HepG2 (cell line): Measurements from ENCODE around the gene SYNE2. TPM values are rescaled to one million over a fixed set of nuclear protein-coding genes. Genes with fewer than 3 reads are reported as not detected.
"Not testable (repeated sequence)": the region's sequence is repeated elsewhere in the genome, so short reads cannot be mapped to it uniquely, and the experiment has no call there.

Source experiments
- ATAC-seq: fragments of 200-7000 bp; cut with Tn5 transposase; 3 replicates; pipeline ENCODE4 v1.9.1; 2020; ENCODE audit warnings: mild to moderate bottlenecking, moderate library complexity
- BruUV-seq: library from RNA; stranded (reverse); fragments of 400-500 nt; replicated peaks from 2 replicates; lab custom pipeline; 2021; lab: Mats Ljungman, UMichigan
- CTCF ChIA-PET: fragments of 300-600 bp; formaldehyde crosslinking; extraction: SDS; loops from one replicate; lab custom pipeline; 2021; ENCODE audit warnings: low total read pairs, inconsistent platforms, low intra/inter-chr PET ratio; lab: Yijun Ruan, JAX
- POLR2A ChIA-PET: fragments of 350-600 bp; sonication (Branson Sonifier 250); formaldehyde crosslinking; loops from one replicate; lab custom pipeline; 2020; ENCODE audit warnings: antibody characterized with exemption, inconsistent platforms; lab: Yijun Ruan, JAX
- DNase-seq: peaks from one replicate; pipeline ENCODE4 v3.0.0-alpha.2; 2015; ENCODE audit warnings: low spot score
- FAIRE-seq: peaks from 3 replicates; lab custom pipeline; 2011; peaks lifted over from hg19 to GRCh38; lab: Jason Lieb, UNC
- H2AFZ ChIP-seq: one replicate; pipeline ENCODE4 v1.6.1; 2011; ENCODE audit warnings: low read length, inconsistent platforms
- H3K27ac ChIP-seq: fragments of 300-600 bp; 3 replicates; pipeline ENCODE4 v1.8.0; 2011; ENCODE audit warnings: mixed run types, mild to moderate bottlenecking, mixed read lengths, low read length, inconsistent platforms; ENCODE audit not compliant: insufficient read depth; ENCODE audit errors: extremely low read length
- H3K27me3 ChIP-seq, 2 experiments: fragments of 200-600 bp in 1 of 2; 2 replicates in 1 of 2; 3 replicates in 1 of 2; pipeline versions ENCODE4 v1.6.0 to v1.8.0; 2011; ENCODE audit warnings: low read length in 2 of 2, mild to moderate bottlenecking in 2 of 2, moderate library complexity in 2 of 2, inconsistent platforms in 1 of 2; ENCODE audit not compliant: insufficient read depth in 2 of 2, control insufficient read depth in 1 of 2
- H3K36me3 ChIP-seq, 2 experiments: fragments of 200-600 bp in 1 of 2; replicated peaks in 1 of 2; 2 replicates in 1 of 2; 3 replicates in 1 of 2; pipeline versions ENCODE4 v1.5.1 to v1.8.0; 2011; ENCODE audit warnings: low read length in 2 of 2, inconsistent platforms in 1 of 2; ENCODE audit not compliant: insufficient read depth in 2 of 2, control insufficient read depth in 1 of 2
- H3K4me1 ChIP-seq: 2 replicates; pipeline ENCODE4 v1.5.1; 2012; ENCODE audit warnings: low read length, inconsistent platforms; ENCODE audit not compliant: insufficient read depth
- H3K4me2 ChIP-seq: 2 replicates; pipeline ENCODE4 v1.6.0; 2011; ENCODE audit warnings: low read depth, low read length, inconsistent platforms
- H3K4me3 ChIP-seq, 3 experiments: fragments of 200-600 bp in 1 of 3; sonication (generic), shearing (Covaris generic) in 1 of 3; replicated peaks in 1 of 3; 2 replicates each; pipeline ENCODE4 v1.5.1; 2011 to 2016; ENCODE audit warnings: low read length in 3 of 3, inconsistent platforms in 2 of 3, low read depth in 2 of 3, mild to moderate bottlenecking in 2 of 3, control low read depth in 1 of 3, mixed read lengths in 1 of 3; ENCODE audit not compliant: insufficient read depth in 1 of 3
- H3K79me2 ChIP-seq: one replicate; pipeline ENCODE4 v1.6.1; 2011; ENCODE audit warnings: low read length, inconsistent platforms; ENCODE audit not compliant: insufficient read depth
- H3K9ac ChIP-seq: 2 replicates; pipeline ENCODE4 v1.6.0; 2011; ENCODE audit warnings: mild to moderate bottlenecking, low read depth, low read length, inconsistent platforms; ENCODE audit not compliant: insufficient read depth
- H3K9me3 ChIP-seq: 2 replicates; pipeline ENCODE4 v1.5.1; 2012; ENCODE audit warnings: mild to moderate bottlenecking, low read length
- H4K20me1 ChIP-seq: 2 replicates; pipeline ENCODE4 v1.6.0; 2011; ENCODE audit warnings: inconsistent platforms, mild to moderate bottlenecking, low read length, moderate library complexity; ENCODE audit not compliant: insufficient read depth
- HHEX ChIP-seq: IDR thresholded peaks from 2 replicates; pipeline ENCODE4 v1.6.1; 2016; ENCODE audit warnings: control low read depth
- PHF20 ChIP-seq: sonication (generic); formaldehyde crosslinking; IDR thresholded peaks from 2 replicates; pipeline ENCODE4 v1.5.0; 2020; ENCODE audit warnings: mild to moderate bottlenecking, missing genetic modification reagents
- TBX2 ChIP-seq: sonication (generic); formaldehyde crosslinking; IDR thresholded peaks from 2 replicates; pipeline ENCODE4 v1.5.0; 2020; ENCODE audit warnings: missing genetic modification reagents, mild to moderate bottlenecking, borderline replicate concordance
- TP53 ChIP-seq: sonication (generic); formaldehyde crosslinking; conservative IDR thresholded peaks from 2 replicates; pipeline ENCODE4 v1.4.0; 2020; ENCODE audit warnings: missing genetic modification reagents
- TRIM24 ChIP-seq: sonication (generic); formaldehyde crosslinking; IDR thresholded peaks from 2 replicates; pipeline ENCODE4 v1.8.0; 2022; ENCODE audit warnings: mild to moderate bottlenecking, missing genetic modification reagents
- ZNF335 ChIP-seq: sonication (generic); formaldehyde crosslinking; IDR thresholded peaks from 2 replicates; pipeline ENCODE4 v1.4.0; 2020; ENCODE audit warnings: missing genetic modification reagents
- ZNF605 ChIP-seq: sonication (generic); formaldehyde crosslinking; IDR thresholded peaks from 2 replicates; pipeline ENCODE4 v1.8.0; 2022; ENCODE audit warnings: mild to moderate bottlenecking, missing genetic modification reagents
- ZUFSP ChIP-seq: sonication (generic); formaldehyde crosslinking; IDR thresholded peaks from 2 replicates; pipeline ENCODE4 v1.9.0; 2021; ENCODE audit warnings: missing genetic modification reagents, mild to moderate bottlenecking, borderline replicate concordance
- WGBS: methylation state at CpG from one replicate; pipeline ENCODE4 v1.1.6; 2017; ENCODE audit warnings: low lambda C conversion rate; 5-methylcytosine and 5-hydroxymethylcytosine counted together
- in situ Hi-C: cut with HindIII; loops from 2 replicates; pipeline ENCODE4 v1.10.0; 2017; ENCODE audit warnings: low pct_unique_long_range_greater_than_20kb; ENCODE audit not compliant: extremely low pct_ligation_motif_present
- intact Hi-C: fragments of 100-400 bp; cut with micrococcal nuclease; formaldehyde crosslinking; loops from one replicate; pipeline ENCODE4 v1.10.0; 2022; ENCODE audit not compliant: unreplicated experiment
- polyA plus RNA-seq, 8 experiments: library from polyadenylated mRNA; depleted of rRNA in 3 of 8; stranded (reverse) in 7 of 8; unstranded in 1 of 8; fragments of >200 nt; fragmentation: Illumina TruSeq in 4 of 8; extraction: Trizol in 4 of 8; gene quantifications; 2 replicates each; pipeline versions ENCODE4 v1.2.1 to v1.2.3, GENCODE V29; 2011 to 2016; ENCODE audit warnings: low read depth in 4 of 8, missing spikeins in 1 of 8, mixed read lengths in 1 of 8; ENCODE audit not compliant: insufficient read depth in 1 of 8
- total RNA-seq, 5 experiments: library from RNA; depleted of rRNA; stranded (reverse); fragments of >200 nt; fragmentation: Illumina TruSeq; extraction: Trizol; gene quantifications; 2 replicates each; pipeline ENCODE4 v1.2.3, GENCODE V29; 2016; ENCODE audit warnings: low read depth in 1 of 5
- TF ChIP-seq, protein P1 (sequence below): sonication (generic); formaldehyde crosslinking; IDR thresholded peaks from 2 replicates; pipeline ENCODE4 v1.9.0; 2021; ENCODE audit warnings: missing genetic modification reagents, borderline replicate concordance
- TF ChIP-seq, protein P2 (sequence below): IDR thresholded peaks from 2 replicates; pipeline ENCODE4 v1.6.1; 2012; ENCODE audit warnings: low read depth, low read length, improper control_type of control experiment

The SYNE2 gene
- total and polyA plus RNA-seq, 2 of the 13 experiments (the other 11 are each of a cell fraction or from before 2014, with no cell fraction given) = 6.2 to 13.3 TPM

DNA sequence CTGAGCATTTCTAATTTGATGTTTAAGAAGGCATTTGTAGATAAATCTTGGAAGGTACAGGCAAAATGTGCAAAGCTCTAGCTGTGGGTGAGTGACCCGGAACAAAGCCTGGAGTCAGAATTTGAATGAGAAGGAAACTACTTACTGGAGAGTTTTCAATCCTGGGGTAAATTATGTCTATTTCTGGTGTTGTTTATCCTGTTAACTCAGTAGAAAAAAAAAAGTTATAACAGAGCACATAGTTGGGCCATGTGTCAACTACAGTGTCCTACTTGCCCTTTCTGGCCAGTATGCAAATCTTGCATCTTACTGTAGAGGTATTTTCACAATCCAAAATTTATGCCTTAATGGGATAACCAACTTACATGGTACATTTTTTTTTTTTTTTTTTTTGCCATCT lies 182.3 kb downstream of the SYNE2 start:
- 98% methylated on average over 1 of the region's 1 CpG for WGBS

DNA sequence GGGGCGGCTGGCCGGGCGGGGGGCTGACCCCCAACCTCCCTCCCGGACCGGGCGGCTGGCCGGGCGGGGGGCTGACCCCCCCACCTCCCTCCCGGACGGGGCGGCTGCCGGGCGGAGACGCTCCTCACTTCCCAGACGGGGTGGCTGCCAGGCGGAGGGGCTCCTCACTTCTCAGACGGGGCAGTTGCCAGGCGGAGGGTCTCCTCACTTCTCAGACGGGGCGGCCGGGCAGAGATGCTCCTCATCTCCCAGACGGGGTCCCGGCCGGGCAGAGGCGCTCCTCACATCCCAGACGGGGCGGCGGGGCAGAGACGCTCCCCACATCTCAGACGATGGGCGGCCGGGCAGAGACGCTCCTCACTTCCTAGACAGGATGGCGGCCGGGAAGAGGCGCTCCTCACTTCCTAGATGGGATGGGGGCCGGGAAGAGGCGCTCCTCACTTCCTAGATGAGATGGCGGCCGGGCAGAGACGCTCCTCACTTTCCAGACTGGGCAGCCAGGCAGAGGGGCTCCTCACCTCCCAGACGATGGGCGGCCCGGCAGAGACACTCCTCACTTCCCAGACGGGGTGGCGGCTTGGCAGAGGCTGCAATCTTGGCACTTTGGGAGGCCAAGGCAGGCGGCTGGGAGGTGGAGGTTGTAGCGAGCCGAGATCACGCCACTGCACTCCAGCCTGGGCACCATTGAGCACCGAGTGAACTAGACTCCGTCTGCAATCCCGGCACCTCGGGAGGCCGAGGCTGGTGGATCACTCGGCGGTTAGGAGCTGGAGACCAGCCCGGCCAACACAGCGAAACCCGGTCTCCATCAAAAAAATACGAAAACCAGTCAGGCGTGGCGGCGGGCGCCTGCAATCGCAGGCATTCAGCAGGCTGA lies 185.3 kb downstream of the SYNE2 start:
- H3K4me3 ChIP-seq, H4K20me1 ChIP-seq, H2AFZ ChIP-seq, DNase-seq, H3K27ac ChIP-seq, CTCF ChIA-PET, H3K9me3 ChIP-seq, POLR2A ChIA-PET, BruUV-seq, H3K36me3 ChIP-seq, intact Hi-C loops, H3K4me1 ChIP-seq, H3K4me2 ChIP-seq, H3K79me2 ChIP-seq, ATAC-seq, FAIRE-seq, H3K9ac ChIP-seq, in situ Hi-C loops, H3K27me3 ChIP-seq: not testable (repeated sequence)
- 97% methylated on average over 28 of the region's 66 CpGs for WGBS

More for the DNA sequence above, 182.3 kb downstream of the SYNE2 start:
- Histone ChIP-seq H4K20me1 (no peaks in the 10 kb centered on the region), H2AFZ (no peak overlapping the region), H3K9me3 (no peaks in the 10 kb centered on the region), H3K4me3 (no peak overlapping the region), H3K4me2 (no peak overlapping the region), H3K79me2 (no peaks in the 10 kb centered on the region), H3K4me1 (no peaks in the 10 kb centered on the region), H3K27ac (no peak overlapping the region), H3K9ac (no peak overlapping the region), H3K36me3 (no peaks in the 10 kb centered on the region), H3K27me3 (no peaks in the 10 kb centered on the region)
- CTCF ChIA-PET = no interaction called here
- POLR2A ChIA-PET = no interaction called here
- intact Hi-C loops = no loop called here
- in situ Hi-C loops = no loop called here
- ATAC-seq (no peak), DNase-seq (no peak), FAIRE-seq (no peak)
- BruUV-seq = no TSS peak
- TF ChIP-seq, protein P1, sequence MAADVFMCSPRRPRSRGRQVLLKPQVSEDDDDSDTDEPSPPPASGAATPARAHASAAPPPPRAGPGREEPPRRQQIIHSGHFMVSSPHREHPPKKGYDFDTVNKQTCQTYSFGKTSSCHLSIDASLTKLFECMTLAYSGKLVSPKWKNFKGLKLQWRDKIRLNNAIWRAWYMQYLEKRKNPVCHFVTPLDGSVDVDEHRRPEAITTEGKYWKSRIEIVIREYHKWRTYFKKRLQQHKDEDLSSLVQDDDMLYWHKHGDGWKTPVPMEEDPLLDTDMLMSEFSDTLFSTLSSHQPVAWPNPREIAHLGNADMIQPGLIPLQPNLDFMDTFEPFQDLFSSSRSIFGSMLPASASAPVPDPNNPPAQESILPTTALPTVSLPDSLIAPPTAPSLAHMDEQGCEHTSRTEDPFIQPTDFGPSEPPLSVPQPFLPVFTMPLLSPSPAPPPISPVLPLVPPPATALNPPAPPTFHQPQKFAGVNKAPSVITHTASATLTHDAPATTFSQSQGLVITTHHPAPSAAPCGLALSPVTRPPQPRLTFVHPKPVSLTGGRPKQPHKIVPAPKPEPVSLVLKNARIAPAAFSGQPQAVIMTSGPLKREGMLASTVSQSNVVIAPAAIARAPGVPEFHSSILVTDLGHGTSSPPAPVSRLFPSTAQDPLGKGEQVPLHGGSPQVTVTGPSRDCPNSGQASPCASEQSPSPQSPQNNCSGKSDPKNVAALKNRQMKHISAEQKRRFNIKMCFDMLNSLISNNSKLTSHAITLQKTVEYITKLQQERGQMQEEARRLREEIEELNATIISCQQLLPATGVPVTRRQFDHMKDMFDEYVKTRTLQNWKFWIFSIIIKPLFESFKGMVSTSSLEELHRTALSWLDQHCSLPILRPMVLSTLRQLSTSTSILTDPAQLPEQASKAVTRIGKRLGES = no peak
- no peak for TF ChIP-seq TBX2
- TF ChIP-seq, protein P2, sequence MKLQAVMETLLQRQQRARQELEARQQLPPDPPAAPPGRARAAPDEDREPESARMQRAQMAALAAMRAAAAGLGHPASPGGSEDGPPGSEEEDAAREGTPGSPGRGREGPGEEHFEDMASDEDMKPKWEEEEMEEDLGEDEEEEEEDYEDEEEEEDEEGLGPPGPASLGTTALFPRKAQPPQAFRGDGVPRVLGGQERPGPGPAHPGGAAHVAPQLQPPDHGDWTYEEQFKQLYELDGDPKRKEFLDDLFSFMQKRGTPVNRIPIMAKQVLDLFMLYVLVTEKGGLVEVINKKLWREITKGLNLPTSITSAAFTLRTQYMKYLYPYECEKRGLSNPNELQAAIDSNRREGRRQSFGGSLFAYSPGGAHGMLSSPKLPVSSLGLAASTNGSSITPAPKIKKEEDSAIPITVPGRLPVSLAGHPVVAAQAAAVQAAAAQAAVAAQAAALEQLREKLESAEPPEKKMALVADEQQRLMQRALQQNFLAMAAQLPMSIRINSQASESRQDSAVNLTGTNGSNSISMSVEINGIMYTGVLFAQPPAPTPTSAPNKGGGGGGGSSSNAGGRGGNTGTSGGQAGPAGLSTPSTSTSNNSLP = no peak
- no peak for TF ChIP-seq ZNF605 (CRISPR knock-in tag)
- TF ChIP-seq TP53 = no peak
- no peak for TF ChIP-seq ZUFSP (CRISPR knock-in tag)
- TF ChIP-seq TRIM24 (CRISPR knock-in tag) = no peak
- no peak for TF ChIP-seq ZNF335
- TF ChIP-seq PHF20 (CRISPR knock-in tag) = no peak
- TF ChIP-seq HHEX (CRISPR knock-in tag) = no peak
